ENCODE measurements around the gene BPIFB3. TPM values are rescaled to one million over a fixed set of nuclear protein-coding genes. Genes with fewer than 3 reads are reported as not detected.
A peak's percentile ranks its signal among the peaks of the same experiment; 100 is the strongest.

The BPIFB3 gene
- polyA plus RNA-seq, 1 donor (not counting 4 experiments of a cell fraction or from before 2014, with no cell fraction given) = not detected

- Histone ChIP-seq H3K9ac (ENCODE audit: control insufficient read depth, extremely low read depth, insufficient read depth, low read length) (no peak overlapping the region), H3K9me3 (ENCODE audit: control insufficient read depth, low read depth, low read length) (no peaks in the 10 kb centered on the region), H2AFZ (ENCODE audit: control insufficient read depth, low read length) (no peak overlapping the region), H3K36me3 (ENCODE audit: control insufficient read depth in 2 of 2, extremely low read depth in 1 of 2, insufficient read depth in 2 of 2, low read length in 2 of 2) (no peaks in the 10 kb centered on the region), H3K4me2 (ENCODE audit: control insufficient read depth, extremely low read depth, insufficient read depth, low read depth, low read length) (no peak overlapping the region), H3K27me3 (ENCODE audit: control insufficient read depth, extremely low read depth, insufficient read depth, low read length) (peaks cover 3% of the 10 kb centered on the region), H3K27ac (ENCODE audit: control insufficient read depth, insufficient read depth, low read length) (no peak overlapping the region), H3K79me2 (ENCODE audit: control insufficient read depth, insufficient read depth, low read length) (no peaks in the 10 kb centered on the region), H4K20me1 (ENCODE audit: control insufficient read depth, extremely low read depth, insufficient read depth, low read length) (no peaks in the 10 kb centered on the region), H3K4me3 (ENCODE audit: control insufficient read depth in 2 of 3, extremely low read depth in 1 of 3, insufficient read depth in 2 of 3, low read depth in 1 of 3, low read length in 3 of 3) (no peak overlapping the region), H3K9me1 (ENCODE audit: control insufficient read depth, extremely low read depth, insufficient read depth, low read length) (no peaks in the 10 kb centered on the region), H3K4me1 (ENCODE audit: control insufficient read depth, extremely low read depth, insufficient read depth, low read length) (no peaks in the 10 kb centered on the region)
- no peak for TF ChIP-seq EZH2 (IDR thresholded peaks at IDR 0.05; ENCODE audit: low read length)
- TF ChIP-seq, protein P1, sequence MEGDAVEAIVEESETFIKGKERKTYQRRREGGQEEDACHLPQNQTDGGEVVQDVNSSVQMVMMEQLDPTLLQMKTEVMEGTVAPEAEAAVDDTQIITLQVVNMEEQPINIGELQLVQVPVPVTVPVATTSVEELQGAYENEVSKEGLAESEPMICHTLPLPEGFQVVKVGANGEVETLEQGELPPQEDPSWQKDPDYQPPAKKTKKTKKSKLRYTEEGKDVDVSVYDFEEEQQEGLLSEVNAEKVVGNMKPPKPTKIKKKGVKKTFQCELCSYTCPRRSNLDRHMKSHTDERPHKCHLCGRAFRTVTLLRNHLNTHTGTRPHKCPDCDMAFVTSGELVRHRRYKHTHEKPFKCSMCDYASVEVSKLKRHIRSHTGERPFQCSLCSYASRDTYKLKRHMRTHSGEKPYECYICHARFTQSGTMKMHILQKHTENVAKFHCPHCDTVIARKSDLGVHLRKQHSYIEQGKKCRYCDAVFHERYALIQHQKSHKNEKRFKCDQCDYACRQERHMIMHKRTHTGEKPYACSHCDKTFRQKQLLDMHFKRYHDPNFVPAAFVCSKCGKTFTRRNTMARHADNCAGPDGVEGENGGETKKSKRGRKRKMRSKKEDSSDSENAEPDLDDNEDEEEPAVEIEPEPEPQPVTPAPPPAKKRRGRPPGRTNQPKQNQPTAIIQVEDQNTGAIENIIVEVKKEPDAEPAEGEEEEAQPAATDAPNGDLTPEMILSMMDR (optimal IDR thresholded peaks at IDR 0.05 in 1 of 3, IDR thresholded peaks at IDR 0.05 in 1 of 3, conservative IDR thresholded peaks at IDR 0.05 in 1 of 3; ENCODE audit: extremely low read depth in 1 of 3, insufficient read depth in 2 of 3, low read length in 3 of 3) = peak; percentile 34 to 53 (median 49)
- DNase-seq (ENCODE audit: low read depth, low spot score) (no peak), FAIRE-seq (no peak)
- dilution Hi-C loops (cut with MboI; ENCODE audit: extremely low pct_ligation_motif_present, low sequenced_read_pairs) = no loop called here
These were observed 48.6 kb upstream of the BPIFB3 start for GRCh38 chr20:33005132-33005566.

DNA sequence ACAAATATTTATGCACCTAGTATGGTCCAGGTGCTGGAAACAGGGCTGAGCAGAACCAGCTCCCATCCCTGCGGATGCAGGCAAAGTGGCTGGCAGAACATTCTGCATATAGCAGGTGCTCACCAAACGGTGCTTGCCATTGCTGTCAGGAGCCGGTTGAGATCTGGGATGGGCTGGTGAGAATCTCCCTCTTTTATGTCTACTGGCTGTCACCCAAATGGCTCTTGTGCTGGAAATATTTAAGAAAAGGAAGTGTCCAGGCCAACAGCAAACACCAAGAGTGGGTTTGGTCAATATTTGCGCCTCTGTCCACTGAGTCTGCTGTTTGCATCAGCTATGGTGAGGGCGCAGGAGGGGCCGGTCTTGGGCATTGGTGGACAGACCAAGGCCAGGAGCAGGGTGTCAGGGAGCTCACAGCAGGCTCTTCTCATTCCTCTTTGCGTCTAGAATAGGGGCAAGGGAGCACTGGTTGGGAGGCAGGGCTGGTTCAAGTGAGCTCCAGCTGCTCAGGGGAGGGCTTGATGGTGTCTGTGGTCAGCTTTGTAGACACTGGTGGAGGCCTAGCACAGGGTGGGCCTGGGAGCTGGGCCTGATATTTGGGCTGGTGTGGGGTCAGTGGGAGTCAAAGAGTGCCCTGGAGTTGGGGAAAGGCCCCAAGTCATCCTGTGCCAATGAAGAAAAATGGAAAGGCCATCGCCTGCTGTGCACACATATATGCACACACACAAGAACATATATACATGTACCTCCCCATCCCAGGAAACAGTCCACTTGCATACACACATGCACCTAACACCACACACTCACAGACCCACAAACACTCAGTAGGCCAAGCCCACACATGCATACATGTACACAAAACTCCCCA, 47.6 kb upstream of the BPIFB3 start:
- Histone ChIP-seq H3K79me2 (ENCODE audit: control insufficient read depth, insufficient read depth, low read length) (no peaks in the 10 kb centered on the region), H3K27me3 (ENCODE audit: control insufficient read depth, extremely low read depth, insufficient read depth, low read length) (peaks cover 3% of the 10 kb centered on the region), H2AFZ (ENCODE audit: control insufficient read depth, low read length) (no peak overlapping the region), H3K9me1 (ENCODE audit: control insufficient read depth, extremely low read depth, insufficient read depth, low read length) (no peaks in the 10 kb centered on the region), H3K36me3 (ENCODE audit: control insufficient read depth in 2 of 2, extremely low read depth in 1 of 2, insufficient read depth in 2 of 2, low read length in 2 of 2) (no peaks in the 10 kb centered on the region), H3K4me2 (ENCODE audit: control insufficient read depth, extremely low read depth, insufficient read depth, low read depth, low read length) (no peak overlapping the region), H4K20me1 (ENCODE audit: control insufficient read depth, extremely low read depth, insufficient read depth, low read length) (no peaks in the 10 kb centered on the region), H3K9me3 (ENCODE audit: control insufficient read depth, low read depth, low read length) (no peaks in the 10 kb centered on the region), H3K4me1 (ENCODE audit: control insufficient read depth, extremely low read depth, insufficient read depth, low read length) (no peaks in the 10 kb centered on the region), H3K9ac (ENCODE audit: control insufficient read depth, extremely low read depth, insufficient read depth, low read length) (no peak overlapping the region), H3K4me3 (ENCODE audit: control insufficient read depth in 2 of 3, extremely low read depth in 1 of 3, insufficient read depth in 2 of 3, low read depth in 1 of 3, low read length in 3 of 3) (no peak overlapping the region), H3K27ac (ENCODE audit: control insufficient read depth, insufficient read depth, low read length) (no peak overlapping the region)
- dilution Hi-C loops (cut with MboI; ENCODE audit: extremely low pct_ligation_motif_present, low sequenced_read_pairs) = no loop called here
- FAIRE-seq (no peak), DNase-seq (ENCODE audit: low read depth, low spot score) (no peak)
- TF ChIP-seq EZH2 (IDR thresholded peaks at IDR 0.05; ENCODE audit: low read length) = no peak
- TF ChIP-seq, protein P1 (optimal IDR thresholded peaks at IDR 0.05 in 1 of 3, IDR thresholded peaks at IDR 0.05 in 1 of 3, conservative IDR thresholded peaks at IDR 0.05 in 1 of 3; ENCODE audit: extremely low read depth in 1 of 3, insufficient read depth in 2 of 3, low read length in 3 of 3) = no peak
